Spinal cord (tissue), 10 donors: Measurements from ENCODE around the gene CAPN13. TPM values are rescaled to one million over a fixed set of nuclear protein-coding genes. Genes with fewer than 3 reads are reported as not detected.
A peak's percentile ranks its signal among the peaks of the same experiment; 100 is the strongest.

Experiments used
- DNase-seq, 6 donors: peaks; one replicate each; pipeline versions ENCODE4 v3.0.0 to v3.0.0-alpha.2; 2013 to 2015; ENCODE audit warnings: low spot score in 6 of 6, low read depth in 4 of 6
- H3K27ac ChIP-seq: one replicate; pipeline ENCODE4 v1.5.1; 2013; ENCODE audit warnings: low read depth, low read length, control low read depth
- H3K27me3 ChIP-seq: one replicate; pipeline ENCODE4 v1.6.1; 2013; ENCODE audit warnings: low read length; ENCODE audit not compliant: control insufficient read depth, insufficient read depth
- H3K36me3 ChIP-seq: one replicate; pipeline ENCODE4 v1.6.1; 2013; ENCODE audit warnings: low read length; ENCODE audit not compliant: control insufficient read depth, insufficient read depth
- H3K4me1 ChIP-seq: one replicate; pipeline ENCODE4 v1.6.1; 2013; ENCODE audit warnings: low read length; ENCODE audit not compliant: control insufficient read depth, insufficient read depth
- H3K4me3 ChIP-seq: one replicate; pipeline ENCODE4 v1.5.1; 2013; ENCODE audit warnings: low read depth, low read length, control low read depth
- H3K9me3 ChIP-seq: one replicate; pipeline ENCODE4 v1.6.1; 2013; ENCODE audit warnings: low read length; ENCODE audit not compliant: control insufficient read depth, insufficient read depth
- WGBS: methylation state at CpG from one replicate; pipeline ENCODE4 v1.1.5; 2013; ENCODE audit warnings: missing lambda C conversion rate; ENCODE audit not compliant: insufficient coverage; 5-methylcytosine and 5-hydroxymethylcytosine counted together
- polyA plus RNA-seq, 2 donors: library from polyadenylated mRNA; unstranded; fragments of 120-200 nt; gene quantifications; one replicate each; pipeline ENCODE4 v1.2.1, GENCODE V29; 2013; ENCODE audit not compliant: insufficient read length in 2 of 2
- total RNA-seq, 2 donors: library from RNA; depleted of rRNA in 1 of 2; stranded (reverse); fragments of 120-200 nt in 1 of 2; fragments of >200 nt in 1 of 2; gene quantifications; one replicate each; pipeline versions ENCODE4 v1.2.3 to v1.2.4, GENCODE V29; 2013 to 2014
- donor health status: healthy.

Gene CAPN13
- total and polyA plus RNA-seq, 4 donors, result 0.17 to 0.74 (median 0.42) TPM

- Histone ChIP-seq H3K36me3 (no peaks in the 10 kb centered on the region), H3K4me3 (no peak overlapping the region), H3K9me3 (no peaks in the 10 kb centered on the region), H3K4me1 (no peaks in the 10 kb centered on the region), H3K27ac (no peak overlapping the region), H3K27me3 (no peaks in the 10 kb centered on the region)
- DNase-seq, result no peak
- 91% methylated on average over 2 of the region's 6 CpGs for WGBS
These were observed 85.3 kb downstream of the CAPN13 start for GRCh38 chr2:30721668-30722647.

GRCh38 chr2:30721241-30721640, 86.0 kb downstream of the CAPN13 start:
- 78% methylated on average over 4 of the region's 4 CpGs for WGBS
- no peaks in the 10 kb centered on the region for H3K9me3 ChIP-seq
- no peak for DNase-seq
- H3K4me3 ChIP-seq, result no peak overlapping the region
- H3K27ac ChIP-seq, result no peak overlapping the region
- H3K4me1 ChIP-seq, result no peaks in the 10 kb centered on the region
- H3K27me3 ChIP-seq, result no peaks in the 10 kb centered on the region
- no peaks in the 10 kb centered on the region for H3K36me3 ChIP-seq

DNA sequence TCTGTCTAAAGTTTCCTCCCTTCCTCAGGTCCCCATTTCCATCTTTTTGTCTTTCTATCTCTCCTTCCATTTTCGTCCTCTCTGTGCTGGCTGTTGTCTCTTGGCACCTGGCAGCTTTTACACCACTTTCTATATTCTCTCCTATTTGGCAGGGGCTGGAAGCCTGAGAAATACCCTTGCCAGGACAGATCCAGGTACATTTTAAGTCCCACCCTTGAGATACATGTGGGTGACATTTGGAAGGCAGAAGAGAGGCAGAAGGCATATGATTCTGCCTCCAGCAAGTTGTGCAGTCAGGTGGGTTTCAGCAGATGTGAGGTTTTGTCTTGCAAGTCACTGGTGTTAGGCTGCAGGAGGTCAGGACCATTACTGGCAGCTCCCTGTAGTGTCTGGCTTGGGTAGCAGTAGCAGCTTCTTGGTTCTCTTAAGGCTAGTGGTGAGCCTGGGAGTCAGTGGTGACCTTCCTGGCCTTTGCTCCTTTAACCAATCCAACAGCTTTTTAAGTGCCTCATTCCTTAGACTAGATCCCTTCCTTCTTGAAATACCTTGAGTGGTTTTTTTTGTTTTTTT, 90.1 kb downstream of the CAPN13 start:
- Histone ChIP-seq H3K4me3 (no peak overlapping the region), H3K27me3 (no peaks in the 10 kb centered on the region), H3K4me1 (no peaks in the 10 kb centered on the region), H3K27ac (no peak overlapping the region), H3K36me3 (no peaks in the 10 kb centered on the region), H3K9me3 (no peaks in the 10 kb centered on the region)
- no peak for DNase-seq
- WGBS, result 88% methylated on average over 1 of the region's 1 CpG

GRCh38 chr2:30716123-30716900, 90.9 kb downstream of the CAPN13 start:
- H3K4me3 ChIP-seq, result no peak overlapping the region
- H3K9me3 ChIP-seq, result no peaks in the 10 kb centered on the region
- no peaks in the 10 kb centered on the region for H3K4me1 ChIP-seq
- no peak overlapping the region for H3K27ac ChIP-seq
- no peaks in the 10 kb centered on the region for H3K36me3 ChIP-seq
- no peaks in the 10 kb centered on the region for H3K27me3 ChIP-seq
- DNase-seq, result no peak
- 74% methylated on average over 10 of the region's 11 CpGs for WGBS

DNA sequence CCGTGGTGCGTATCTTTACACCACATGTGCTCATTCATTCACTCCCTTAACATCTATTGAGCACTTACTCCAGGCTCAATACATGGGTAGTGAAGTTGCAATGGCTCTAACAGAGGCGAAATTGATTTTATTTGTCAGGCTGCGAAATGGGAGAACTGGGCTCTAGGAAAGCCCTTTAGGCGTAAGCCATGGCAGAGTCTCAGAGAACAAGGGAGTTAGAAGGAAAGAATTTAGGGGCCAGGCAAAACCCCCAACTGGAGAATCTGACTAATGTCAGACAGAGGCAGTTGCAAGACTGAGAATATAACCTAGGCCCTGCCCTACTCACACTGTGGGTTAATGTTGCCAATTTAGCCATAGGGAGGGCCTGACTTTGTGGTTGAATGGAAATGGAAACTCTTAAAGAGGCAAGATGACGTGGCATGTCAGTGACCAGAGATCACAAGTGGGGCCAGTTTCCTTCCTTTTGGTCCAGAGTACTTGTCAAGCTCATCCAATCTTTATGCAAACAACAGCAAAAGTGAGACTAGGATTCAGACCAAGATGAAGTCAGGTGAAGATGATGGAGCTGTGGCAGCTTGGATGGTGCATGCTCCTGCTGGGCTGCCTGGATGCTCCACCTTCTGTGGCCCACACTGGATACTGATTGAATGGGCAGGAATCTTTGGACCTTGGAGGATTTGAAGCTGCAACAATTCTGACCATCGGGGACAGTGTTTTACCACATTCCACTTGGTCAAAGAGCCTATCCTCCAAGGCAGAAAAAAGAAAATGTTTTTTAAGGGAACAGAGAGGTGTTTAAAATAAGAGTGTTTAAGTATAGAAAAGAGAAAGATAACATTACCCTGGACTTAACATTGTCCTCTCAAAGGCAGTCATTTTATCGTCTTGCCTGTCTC, 92.2 kb downstream of the CAPN13 start:
- no peaks in the 10 kb centered on the region for H3K27me3 ChIP-seq

GRCh38 chr2:30713698-30714097, 93.5 kb downstream of the CAPN13 start:
- no peak overlapping the region for H3K27ac ChIP-seq
- H3K4me1 ChIP-seq, result no peaks in the 10 kb centered on the region
- no peak overlapping the region for H3K4me3 ChIP-seq
- 100% methylated on average over 3 of the region's 3 CpGs for WGBS
- H3K27me3 ChIP-seq, result no peaks in the 10 kb centered on the region
- H3K9me3 ChIP-seq, result no peaks in the 10 kb centered on the region
- no peak for DNase-seq
- H3K36me3 ChIP-seq, result no peaks in the 10 kb centered on the region

More for the DNA sequence above, 92.2 kb downstream of the CAPN13 start:
- no peaks in the 10 kb centered on the region for H3K4me1 ChIP-seq
- no peaks in the 10 kb centered on the region for H3K36me3 ChIP-seq
- no peaks in the 10 kb centered on the region for H3K9me3 ChIP-seq
- no peak overlapping the region for H3K4me3 ChIP-seq
- no peak overlapping the region for H3K27ac ChIP-seq
- WGBS, result 82% methylated on average over 7 of the region's 8 CpGs
- DNase-seq, result peak in 1 of 6 donors; percentile 50

DNA sequence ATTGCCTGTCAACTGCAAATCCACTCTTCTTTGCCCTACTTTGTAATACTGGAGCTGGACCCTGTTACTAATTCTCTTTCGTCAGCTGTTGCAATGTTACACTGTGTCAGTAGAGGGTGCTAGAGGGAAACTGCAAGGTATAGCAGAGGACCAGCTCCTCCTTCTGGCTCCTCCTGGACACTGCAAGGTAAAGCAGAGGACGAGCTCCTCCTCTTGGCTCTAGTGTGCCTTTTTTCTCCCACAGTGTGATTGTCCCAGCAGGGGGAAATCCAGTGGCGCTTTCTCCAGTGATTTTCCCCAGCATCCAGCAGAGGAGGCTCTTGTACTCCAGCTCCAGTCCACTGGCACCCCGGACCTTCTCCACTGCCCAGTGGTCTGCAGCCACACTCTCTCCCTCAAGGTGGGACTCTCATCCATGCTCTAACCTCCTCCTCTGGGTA, 95.6 kb downstream of the CAPN13 start:
- peak in 5 of 6 donors; percentile 42 to 95 (median 55) for DNase-seq
- WGBS, result 27% methylated on average over 3 of the region's 4 CpGs

GRCh38 chr2:30710461-30710860, 96.8 kb downstream of the CAPN13 start:
- Histone ChIP-seq H3K9me3 (no peaks in the 10 kb centered on the region), H3K27ac (no peak overlapping the region), H3K4me3 (no peak overlapping the region), H3K27me3 (no peaks in the 10 kb centered on the region), H3K36me3 (no peaks in the 10 kb centered on the region), H3K4me1 (no peaks in the 10 kb centered on the region)
- no peak for DNase-seq
- 94% methylated on average over 4 of the region's 6 CpGs for WGBS

More for the DNA sequence above, 95.6 kb downstream of the CAPN13 start:
- Histone ChIP-seq H3K4me1 (no peaks in the 10 kb centered on the region), H3K27ac (no peak overlapping the region), H3K4me3 (no peak overlapping the region), H3K9me3 (no peaks in the 10 kb centered on the region), H3K36me3 (no peaks in the 10 kb centered on the region), H3K27me3 (no peaks in the 10 kb centered on the region)

DNA sequence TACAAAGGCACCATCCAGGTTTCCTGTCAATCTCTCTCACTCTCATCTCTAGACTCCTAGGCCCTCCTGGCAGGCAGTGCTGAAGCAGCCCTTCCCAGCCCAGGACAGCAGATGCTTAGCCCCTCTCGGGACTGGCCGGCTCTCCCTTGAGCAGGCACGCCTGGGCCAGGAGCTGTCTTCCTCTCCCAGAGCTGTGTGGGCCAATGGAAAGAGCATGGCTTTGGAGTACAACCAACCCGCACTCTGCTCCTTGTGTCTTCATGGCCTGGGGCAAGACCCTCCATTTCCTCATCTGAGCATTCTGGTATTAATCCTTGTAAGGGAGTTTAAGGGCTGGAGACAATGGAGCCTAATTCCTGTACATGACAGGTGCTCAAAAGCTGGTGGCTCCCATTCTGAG, 97.2 kb downstream of the CAPN13 start:
- Histone ChIP-seq H3K4me3 (no peak overlapping the region), H3K4me1 (no peaks in the 10 kb centered on the region), H3K27me3 (no peaks in the 10 kb centered on the region), H3K27ac (no peak overlapping the region), H3K36me3 (no peaks in the 10 kb centered on the region), H3K9me3 (no peaks in the 10 kb centered on the region)
- no peak for DNase-seq
- 93% methylated on average over 3 of the region's 4 CpGs for WGBS
